Vagina (tissue), 2 donors: ENCODE data around the gene FUT2. TPM values are rescaled to one million over a fixed set of nuclear protein-coding genes. Genes with fewer than 3 reads are reported as not detected.

Experiments
- DNase-seq, 2 donors: peaks; one replicate each; pipeline ENCODE4 v3.0.0-alpha.2; 2017; ENCODE audit errors: extremely low spot score in 2 of 2
- H3K27ac ChIP-seq: fragments of 200-600 bp; sonication (generic); one replicate; pipeline ENCODE4 v1.5.1; 2019
- H3K27me3 ChIP-seq: fragments of 200-600 bp; sonication (generic); one replicate; pipeline ENCODE4 v1.5.1; 2019
- H3K36me3 ChIP-seq, 2 donors: fragments of 200-600 bp; sonication (generic); one replicate each; pipeline ENCODE4 v1.5.1; 2017 to 2019
- H3K4me1 ChIP-seq: fragments of 200-600 bp; sonication (generic); one replicate; pipeline ENCODE4 v1.5.1; 2019
- H3K4me3 ChIP-seq, 2 donors: fragments of 200-600 bp; sonication (generic); 1 replicate in 1 of 2; 2 replicates in 1 of 2; pipeline ENCODE4 v1.5.1; 2016 to 2019
- H3K9me3 ChIP-seq: fragments of 200-600 bp; sonication (generic); one replicate; pipeline ENCODE4 v1.5.1; 2019
- POLR2A ChIP-seq, 2 donors: fragments of 450-650 bp; IDR thresholded peaks; one replicate each; pipeline ENCODE4 v1.6.1; 2017; ENCODE audit warnings: antibody characterized with exemption in 2 of 2, mild to moderate bottlenecking in 2 of 2, moderate library complexity in 2 of 2
- POLR2AphosphoS5 ChIP-seq, 2 donors: sonication (generic); formaldehyde crosslinking; IDR thresholded peaks; one replicate each; pipeline ENCODE4 v1.9.0; 2017; ENCODE audit warnings: antibody characterized with exemption in 2 of 2, mild to moderate bottlenecking in 2 of 2, low read depth in 1 of 2; ENCODE audit not compliant: insufficient read depth in 1 of 2
- intact Hi-C: fragments of 100-400 bp; cut with DNase I; formaldehyde crosslinking; loops from one replicate; pipeline ENCODE4 v1.15.1; 2023
- total RNA-seq: library from RNA; depleted of rRNA; stranded (reverse); fragments of >200 nt; gene quantifications from one replicate; pipeline ENCODE4 v1.2.3, GENCODE V29; 2016
- TF ChIP-seq, protein P1 (sequence below), 3 experiments: fragments of 450-650 bp in 2 of 3; fragments of 200-600 bp in 1 of 3; sonication (generic) in 1 of 3; IDR thresholded peaks; one replicate each; pipeline ENCODE4 v1.5.1; 2017 to 2019; ENCODE audit warnings: antibody characterized with exemption in 3 of 3, mild to moderate bottlenecking in 2 of 3, moderate library complexity in 2 of 3

The FUT2 gene
- total RNA-seq, 1 donor from 2014 or later = 6.1 TPM

DNA sequence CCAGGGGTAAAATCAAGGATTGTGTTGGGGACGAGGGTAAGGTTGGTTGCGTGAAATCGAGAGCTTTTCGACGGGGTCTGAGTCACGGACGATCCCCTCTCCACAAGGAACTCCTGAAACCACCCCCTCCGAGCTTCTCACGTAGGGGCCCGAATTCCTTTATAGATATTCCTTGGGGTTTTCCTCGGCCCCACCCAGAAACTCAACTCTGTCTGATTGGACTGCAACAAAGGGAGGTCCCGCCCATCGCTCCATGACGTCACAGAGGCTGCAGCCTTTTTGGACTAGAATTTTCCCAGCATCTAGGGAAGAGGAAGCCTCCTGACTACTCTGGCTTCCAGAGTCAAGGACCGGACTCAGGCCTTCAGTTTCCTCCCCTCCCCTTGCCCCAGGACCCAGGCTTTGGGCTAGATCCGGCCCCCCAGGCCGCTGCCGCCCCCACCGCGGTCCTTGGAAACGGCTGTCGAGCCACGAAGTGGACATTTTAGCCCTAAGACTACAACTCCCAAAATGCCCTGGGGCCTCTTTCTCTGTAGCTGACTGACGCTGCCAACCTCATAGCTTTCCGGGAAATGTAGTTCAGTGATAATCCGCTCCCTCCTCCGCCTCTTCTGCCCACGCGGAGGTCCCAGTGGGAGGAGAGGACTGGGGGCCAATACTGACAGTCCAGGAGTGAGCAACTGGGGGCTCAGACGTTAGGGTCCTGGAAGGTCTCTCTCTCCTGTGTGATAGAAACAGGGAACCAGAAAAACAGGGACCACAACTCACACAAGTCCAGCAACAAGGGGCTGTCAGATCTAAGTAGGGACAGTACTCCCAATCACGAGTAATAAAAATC is 51.2 kb downstream of the FUT2 start, which contains the start of gene IZUMO1:
IZUMO1 (minus strand) TSS at position 172 of the 838 bp plus-strand sequence. CDS start 1,050 bp downstream, outside the sequence.
- no peak for DNase-seq
- H3K27ac ChIP-seq = peak within 1 kb of the TSS; percentile 72
- intact Hi-C loops = no loop called here
- peaks cover 9% of the 10 kb centered on the region for H3K4me1 ChIP-seq
- H3K4me3 ChIP-seq = peak within 1 kb of the TSS; percentile 10 to 33
- TF ChIP-seq, protein P1, sequence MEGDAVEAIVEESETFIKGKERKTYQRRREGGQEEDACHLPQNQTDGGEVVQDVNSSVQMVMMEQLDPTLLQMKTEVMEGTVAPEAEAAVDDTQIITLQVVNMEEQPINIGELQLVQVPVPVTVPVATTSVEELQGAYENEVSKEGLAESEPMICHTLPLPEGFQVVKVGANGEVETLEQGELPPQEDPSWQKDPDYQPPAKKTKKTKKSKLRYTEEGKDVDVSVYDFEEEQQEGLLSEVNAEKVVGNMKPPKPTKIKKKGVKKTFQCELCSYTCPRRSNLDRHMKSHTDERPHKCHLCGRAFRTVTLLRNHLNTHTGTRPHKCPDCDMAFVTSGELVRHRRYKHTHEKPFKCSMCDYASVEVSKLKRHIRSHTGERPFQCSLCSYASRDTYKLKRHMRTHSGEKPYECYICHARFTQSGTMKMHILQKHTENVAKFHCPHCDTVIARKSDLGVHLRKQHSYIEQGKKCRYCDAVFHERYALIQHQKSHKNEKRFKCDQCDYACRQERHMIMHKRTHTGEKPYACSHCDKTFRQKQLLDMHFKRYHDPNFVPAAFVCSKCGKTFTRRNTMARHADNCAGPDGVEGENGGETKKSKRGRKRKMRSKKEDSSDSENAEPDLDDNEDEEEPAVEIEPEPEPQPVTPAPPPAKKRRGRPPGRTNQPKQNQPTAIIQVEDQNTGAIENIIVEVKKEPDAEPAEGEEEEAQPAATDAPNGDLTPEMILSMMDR (IDR thresholded peaks at IDR 0.05) = no peak
- peak in 1 of 2 donors; percentile 68 for TF ChIP-seq POLR2AphosphoS5 (IDR thresholded peaks at IDR 0.05; ENCODE audit: insufficient read depth in 1 of 2, low read depth in 1 of 2)
- H3K27me3 ChIP-seq = no peaks in the 10 kb centered on the region
- no peaks in the 10 kb centered on the region for H3K9me3 ChIP-seq
- H3K36me3 ChIP-seq = no peaks in the 10 kb centered on the region

GRCh38 chr19:48749571-48750198 is 53.9 kb downstream of the FUT2 start:
- TF ChIP-seq POLR2AphosphoS5 (IDR thresholded peaks at IDR 0.05; ENCODE audit: insufficient read depth in 1 of 2, low read depth in 1 of 2) = no peak
- TF ChIP-seq, protein P1 (IDR thresholded peaks at IDR 0.05) = no peak
- no peak for TF ChIP-seq POLR2A (IDR thresholded peaks at IDR 0.05)
- Histone ChIP-seq H3K9me3 (no peaks in the 10 kb centered on the region), H3K4me3 (no peak overlapping the region), H3K27me3 (no peaks in the 10 kb centered on the region), H3K36me3 (no peaks in the 10 kb centered on the region), H3K4me1 (peaks cover 26% of the 10 kb centered on the region), H3K27ac (no peak overlapping the region)
- DNase-seq = no peak
- intact Hi-C loops = no loop called here

GRCh38 chr19:48750351-48750750 is 54.6 kb downstream of the FUT2 start:
- TF ChIP-seq POLR2AphosphoS5 (IDR thresholded peaks at IDR 0.05; ENCODE audit: insufficient read depth in 1 of 2, low read depth in 1 of 2) (no peak), POLR2A (IDR thresholded peaks at IDR 0.05) (no peak)
- TF ChIP-seq, protein P1 (IDR thresholded peaks at IDR 0.05) = no peak
- intact Hi-C loops = no loop called here
- DNase-seq = no peak
- Histone ChIP-seq H3K27ac (no peak overlapping the region), H3K9me3 (no peaks in the 10 kb centered on the region), H3K36me3 (no peaks in the 10 kb centered on the region), H3K4me3 (no peak overlapping the region), H3K4me1 (peaks cover 26% of the 10 kb centered on the region), H3K27me3 (no peaks in the 10 kb centered on the region)

GRCh38 chr19:48750771-48751504 is 55.2 kb downstream of the FUT2 start:
- TF ChIP-seq POLR2AphosphoS5 (IDR thresholded peaks at IDR 0.05; ENCODE audit: insufficient read depth in 1 of 2, low read depth in 1 of 2) (no peak), POLR2A (IDR thresholded peaks at IDR 0.05) (no peak)
- TF ChIP-seq, protein P1 (IDR thresholded peaks at IDR 0.05) = no peak
- Histone ChIP-seq H3K4me1 (peaks cover 26% of the 10 kb centered on the region), H3K36me3 (no peaks in the 10 kb centered on the region), H3K27ac (no peak overlapping the region), H3K4me3 (no peak overlapping the region), H3K9me3 (no peaks in the 10 kb centered on the region), H3K27me3 (no peaks in the 10 kb centered on the region)
- intact Hi-C loops = no loop called here
- DNase-seq = no peak
